Psoas muscle (tissue), 8 donors: ENCODE data around the gene ATP8B1. TPM values are rescaled to one million over a fixed set of nuclear protein-coding genes. Genes with fewer than 3 reads are reported as not detected.
"Not testable (repeated sequence)": the region's sequence is repeated elsewhere in the genome, so short reads cannot be mapped to it uniquely, and the experiment has no call there.

Source experiments
- ATAC-seq, 4 donors: fragments of 200-7000 bp; cut with Tn5 transposase; one replicate each; pipeline ENCODE4 v1.9.1; 2020; ENCODE audit warnings: moderate library complexity in 3 of 4, mild to moderate bottlenecking in 2 of 4
- DNase-seq, 2 donors: peaks; one replicate each; pipeline ENCODE4 v3.0.0-alpha.2; 2020
- H3K27ac ChIP-seq: fragments of 200-600 bp; one replicate; pipeline ENCODE4 v1.8.0; 2022
- H3K27me3 ChIP-seq, 3 donors: fragments of 200-600 bp in 1 of 3; one replicate each; pipeline versions ENCODE4 v1.6.1 to v1.8.0; 2013 to 2022; ENCODE audit warnings: low read length in 2 of 3, mild to moderate bottlenecking in 2 of 3, moderate library complexity in 1 of 3; ENCODE audit not compliant: insufficient read depth in 3 of 3
- H3K36me3 ChIP-seq, 2 donors: fragments of 200-600 bp in 1 of 2; one replicate each; pipeline versions ENCODE4 v1.6.1 to v1.8.0; 2013 to 2022; ENCODE audit warnings: low read depth in 1 of 2, mild to moderate bottlenecking in 1 of 2, moderate library complexity in 1 of 2; ENCODE audit not compliant: insufficient read depth in 1 of 2
- H3K4me1 ChIP-seq: fragments of 200-600 bp; one replicate; pipeline ENCODE4 v1.8.0; 2022
- H3K4me3 ChIP-seq: fragments of 200-600 bp; one replicate; pipeline ENCODE4 v1.8.0; 2022; ENCODE audit warnings: mild to moderate bottlenecking
- H3K9me3 ChIP-seq: fragments of 200-600 bp; one replicate; pipeline ENCODE4 v1.8.0; 2022
- WGBS, 3 donors: extraction: QIAGEN DNeasy Blood & Tissue Kit; methylation state at CpG; one replicate each; pipeline versions ENCODE4 v1.1.6 to v1.1.7; 2013; 5-methylcytosine and 5-hydroxymethylcytosine counted together
- intact Hi-C, 2 donors: fragments of 100-400 bp; cut with DNase I; formaldehyde crosslinking; loops; one replicate each; pipeline versions ENCODE4 v1.11.0 to v1.14.2; 2022
- polyA plus RNA-seq, 3 donors: library from polyadenylated mRNA; stranded (reverse); fragments of 200-250 nt; gene quantifications; one replicate each; pipeline ENCODE4 v1.2.3, GENCODE V29; 2013
- total RNA-seq, 4 donors: library from RNA; stranded (reverse); fragmentation: NEBNext Ultra II Directional in 2 of 4; extraction: Animal tissue kit (Norgen Biotek cat#: 25700) in 2 of 4; gene quantifications; one replicate each; pipeline versions ENCODE4 v1.2.1 to v1.2.4, GENCODE V29; 2021 to 2023
- TF ChIP-seq, protein P1 (sequence below): fragments of 200-600 bp; IDR thresholded peaks from one replicate; pipeline ENCODE4 v1.8.0; 2022; ENCODE audit warnings: antibody characterized with exemption
- donor health status: healthy with polysubstance abuse.
- donor health status: DM: no; HTN: no; CAD: no; lungs with moderate emphysema.
- donor health status: Bipolar disorder and iron deficiency.
- donor health status: healthy.
- donor health status: DM: yes; HTN: yes; CAD: no.
- donor health status: DM: no; HTN: no; CAD: no.
- donor health status: DM: no; HTN: no; CAD: no.
- donor health status: DM: yes; HTN: yes; CAD: no.

Gene ATP8B1
- total and polyA plus RNA-seq, 7 donors, result 0.45 to 2.5 (median 1.2) TPM

DNA sequence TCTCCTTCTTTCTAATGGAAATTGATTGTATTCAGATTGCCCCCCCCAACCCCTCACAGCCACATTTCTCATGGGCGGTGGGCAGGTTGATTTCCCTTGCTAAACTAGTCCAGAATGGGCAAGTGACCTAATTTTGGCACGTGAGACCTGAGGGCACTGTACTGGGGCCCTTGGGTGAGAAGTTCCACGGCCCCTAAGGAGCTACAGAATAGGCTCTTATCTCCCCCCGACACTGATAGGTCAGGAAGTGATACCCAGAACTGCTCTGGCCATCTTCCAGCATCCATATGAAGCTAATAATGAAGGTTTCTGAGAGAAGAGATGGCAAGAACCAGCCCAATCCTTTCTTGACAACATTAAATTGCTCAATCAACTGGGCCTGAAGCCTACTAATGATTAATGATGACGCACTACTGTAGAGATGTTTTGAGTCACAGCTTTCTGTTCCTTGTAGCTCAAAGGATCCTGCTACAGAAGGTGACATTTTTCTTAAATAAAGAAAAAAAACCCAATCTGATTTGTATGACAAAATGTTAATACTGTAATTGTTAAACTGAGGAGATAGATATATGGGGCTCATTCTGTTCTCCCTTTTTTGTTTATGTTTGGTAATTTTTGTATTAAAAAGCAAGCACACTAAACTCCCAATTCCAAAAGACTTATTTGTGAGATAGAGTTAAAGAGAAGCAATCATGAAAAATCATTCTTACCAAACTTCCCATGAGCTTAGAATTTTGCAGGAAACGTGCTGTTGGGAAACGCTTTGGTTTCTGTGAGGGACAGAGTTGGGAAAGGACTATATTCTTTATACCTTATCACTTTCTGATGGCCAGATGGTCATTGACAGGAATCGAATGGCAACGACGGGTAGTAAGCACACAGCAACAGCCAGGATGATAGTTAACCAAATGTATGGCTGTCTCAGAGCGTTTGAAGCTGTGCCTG is 153.3 kb downstream of the ATP8B1 start:
- no peak overlapping the region for H3K27ac ChIP-seq
- intact Hi-C loops, result loop anchor here in 1 of 2 donors (10.0 kb wide), 1 partner anchor 155 kb away; the partner anchor contains the start of gene ATP8B1
- ATAC-seq, result peak in 1 of 4 donors; percentile 71
- no peak overlapping the region for H3K4me3 ChIP-seq
- no peaks in the 10 kb centered on the region for H3K27me3 ChIP-seq
- TF ChIP-seq, protein P1, sequence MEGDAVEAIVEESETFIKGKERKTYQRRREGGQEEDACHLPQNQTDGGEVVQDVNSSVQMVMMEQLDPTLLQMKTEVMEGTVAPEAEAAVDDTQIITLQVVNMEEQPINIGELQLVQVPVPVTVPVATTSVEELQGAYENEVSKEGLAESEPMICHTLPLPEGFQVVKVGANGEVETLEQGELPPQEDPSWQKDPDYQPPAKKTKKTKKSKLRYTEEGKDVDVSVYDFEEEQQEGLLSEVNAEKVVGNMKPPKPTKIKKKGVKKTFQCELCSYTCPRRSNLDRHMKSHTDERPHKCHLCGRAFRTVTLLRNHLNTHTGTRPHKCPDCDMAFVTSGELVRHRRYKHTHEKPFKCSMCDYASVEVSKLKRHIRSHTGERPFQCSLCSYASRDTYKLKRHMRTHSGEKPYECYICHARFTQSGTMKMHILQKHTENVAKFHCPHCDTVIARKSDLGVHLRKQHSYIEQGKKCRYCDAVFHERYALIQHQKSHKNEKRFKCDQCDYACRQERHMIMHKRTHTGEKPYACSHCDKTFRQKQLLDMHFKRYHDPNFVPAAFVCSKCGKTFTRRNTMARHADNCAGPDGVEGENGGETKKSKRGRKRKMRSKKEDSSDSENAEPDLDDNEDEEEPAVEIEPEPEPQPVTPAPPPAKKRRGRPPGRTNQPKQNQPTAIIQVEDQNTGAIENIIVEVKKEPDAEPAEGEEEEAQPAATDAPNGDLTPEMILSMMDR, result no peak
- H3K36me3 ChIP-seq, result peaks cover 0 to 36% of the 10 kb centered on the region in 2 donors
- 86 to 88% (median 87%) methylated on average over 11 of the region's 11 CpGs for whole genome bisulfite sequencing, 3 donors
- no peaks in the 10 kb centered on the region for H3K9me3 ChIP-seq
- no peak for DNase-seq
- no peaks in the 10 kb centered on the region for H3K4me1 ChIP-seq

DNA sequence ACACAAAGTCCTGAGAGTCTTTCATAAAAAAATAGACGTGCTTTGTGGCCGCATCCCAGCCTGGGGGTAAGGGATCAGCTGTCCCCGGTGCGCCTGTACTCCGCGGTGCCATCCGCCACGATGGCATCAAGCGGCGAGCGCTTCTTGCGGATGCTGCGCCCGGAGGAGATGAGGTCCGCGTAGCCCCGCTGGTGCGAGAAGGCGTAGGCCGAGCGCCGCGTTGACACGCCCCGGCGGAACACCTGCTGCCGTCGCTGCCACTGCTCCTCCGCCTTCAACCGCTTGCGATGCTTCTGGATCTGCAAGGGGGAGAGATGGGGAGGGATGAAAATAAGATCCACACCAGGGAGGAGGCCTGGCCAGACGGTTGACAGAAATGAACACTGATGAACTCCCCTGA is 154.7 kb downstream of the ATP8B1 start:
- 81 to 85% (median 82%) methylated on average over 32 of the region's 32 CpGs for WGBS, 3 donors
- H3K27ac ChIP-seq, result no peak overlapping the region
- ATAC-seq, result no peak
- no peaks in the 10 kb centered on the region for H3K9me3 ChIP-seq
- DNase-seq, result no peak
- peaks cover 0 to 26% of the 10 kb centered on the region in 2 donors for H3K36me3 ChIP-seq
- TF ChIP-seq, protein P1, result no peak
- no peaks in the 10 kb centered on the region for H3K4me1 ChIP-seq
- H3K27me3 ChIP-seq, result no peaks in the 10 kb centered on the region
- intact Hi-C loops, result loop anchor here in 1 of 2 donors (10.0 kb wide), 1 partner anchor 156 kb away; the partner anchor contains the start of gene ATP8B1
- H3K4me3 ChIP-seq, result no peak overlapping the region

DNA sequence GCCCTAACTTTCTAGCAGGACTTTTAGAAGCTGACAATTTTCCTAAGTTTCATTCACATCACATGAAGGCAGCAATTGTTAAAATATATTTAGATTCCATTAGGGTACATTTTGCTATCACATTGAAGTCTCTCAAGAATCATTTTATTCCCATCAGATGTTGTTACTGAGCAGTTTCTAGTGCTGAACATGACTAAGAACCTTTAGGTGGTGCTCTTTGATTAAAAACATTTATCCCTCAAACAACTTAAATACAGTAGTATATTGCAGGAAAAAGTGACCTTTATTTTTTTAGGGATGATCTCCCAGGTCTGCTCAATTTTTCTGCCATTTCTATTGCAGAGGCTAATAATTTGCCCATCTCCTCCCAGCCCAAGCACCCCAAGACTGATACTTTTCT is 158.6 kb downstream of the ATP8B1 start:
- H3K36me3 ChIP-seq, result peaks cover 0 to 11% of the 10 kb centered on the region in 2 donors
- H3K27me3 ChIP-seq, result no peaks in the 10 kb centered on the region
- H3K4me1 ChIP-seq, result no peaks in the 10 kb centered on the region
- no peaks in the 10 kb centered on the region for H3K9me3 ChIP-seq
- intact Hi-C loops, result loop anchor here in 1 of 2 donors (10.0 kb wide), 1 partner anchor 160 kb away; the partner anchor contains the start of gene ATP8B1
- DNase-seq (no peak), ATAC-seq (no peak)
- no peak overlapping the region for H3K27ac ChIP-seq
- no peak overlapping the region for H3K4me3 ChIP-seq
- TF ChIP-seq, protein P1, result peak; percentile 20

DNA sequence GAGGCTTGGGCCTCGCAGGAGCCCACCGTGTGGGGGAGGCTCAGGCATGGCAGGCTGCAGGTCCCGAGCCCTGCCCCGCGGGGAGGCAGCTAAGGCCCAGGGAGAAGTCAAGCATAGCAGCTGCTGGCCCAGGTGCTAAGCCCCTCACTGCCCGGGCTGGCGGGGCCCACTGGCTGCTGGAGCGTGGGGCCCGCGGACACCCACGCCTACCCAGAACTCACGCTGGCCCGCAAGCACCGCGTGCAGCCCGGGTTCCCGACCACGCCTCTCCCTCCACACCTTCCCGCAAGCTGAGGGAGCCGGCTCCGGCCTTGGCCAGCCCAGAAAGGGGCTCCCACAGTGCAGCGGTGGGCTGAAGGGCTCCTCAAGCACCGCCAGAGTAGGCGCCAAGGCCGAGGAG is 159.4 kb downstream of the ATP8B1 start:
- WGBS, 3 donors, result 94 to 99% (median 95%) methylated on average over 22 to 25 of the region's 25 CpGs
- H3K4me1 ChIP-seq, DNase-seq, H3K27me3 ChIP-seq, ATAC-seq, H3K4me3 ChIP-seq, H3K9me3 ChIP-seq, H3K27ac ChIP-seq: not testable (repeated sequence)
- H3K36me3 ChIP-seq, result peaks cover 0 to 11% of the 10 kb centered on the region in 2 donors
- intact Hi-C loops, result loop anchor here in 1 of 2 donors (10.0 kb wide), 1 partner anchor 161 kb away; the partner anchor contains the start of gene ATP8B1

DNA sequence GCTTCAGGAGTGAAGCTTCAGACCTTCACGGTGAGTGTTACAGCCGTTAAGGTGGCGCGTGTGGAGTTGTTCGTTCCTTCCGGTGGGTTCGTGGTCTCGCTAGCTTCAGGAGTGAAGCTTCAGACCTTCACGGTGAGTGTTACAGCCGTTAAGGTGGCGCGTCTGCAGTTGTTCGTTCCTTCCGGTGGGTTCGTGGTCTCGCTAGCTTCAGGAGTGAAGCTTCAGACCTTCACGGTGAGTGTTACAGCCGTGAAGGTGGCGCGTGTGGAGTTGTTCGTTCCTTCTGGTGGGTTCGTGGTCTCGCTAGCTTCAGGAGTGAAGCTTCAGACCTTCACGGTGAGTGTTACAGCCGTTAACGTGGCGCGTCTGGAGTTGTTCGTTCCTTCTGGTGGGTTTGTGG is 160.7 kb downstream of the ATP8B1 start:
- H3K4me1 ChIP-seq, H3K36me3 ChIP-seq, H3K27me3 ChIP-seq, H3K4me3 ChIP-seq, ATAC-seq, H3K27ac ChIP-seq, DNase-seq, H3K9me3 ChIP-seq: not testable (repeated sequence)
- intact Hi-C loops, result loop anchor here in 1 of 2 donors (10.0 kb wide), 1 partner anchor 162 kb away; the partner anchor contains the start of gene ATP8B1
- WGBS, 3 donors, result 96 to 98% (median 98%) methylated on average over 18 to 23 of the region's 29 CpGs
